ENCODE measurements around the gene TPM3.
"Not testable (repeated sequence)": the region's sequence is repeated elsewhere in the genome, so short reads cannot be mapped to it uniquely, and the experiment has no call there.

Gene TPM3

GRCh38 chr1:154191990-154192461 is at the start of gene TPM3:
TSS of gene TPM3 (minus strand) at chr1:154192100. CDS start at chr1:154192018, 82 bp downstream.
- TF ChIP-seq CTCF (IDR thresholded peaks at IDR 0.05; ENCODE audit: low read depth, low read length, missing control alignments): no peak
- DNase-seq (ENCODE audit: low read depth): no peak
- no peak within 1 kb of the TSS for H3K4me3 ChIP-seq (ENCODE audit: low read depth, low read length)

GRCh38 chr1:154240294-154240833 is 48.5 kb upstream of the TPM3 start:
- no peak for TF ChIP-seq CTCF (IDR thresholded peaks at IDR 0.05; ENCODE audit: low read depth, low read length, missing control alignments)

GRCh38 chr1:154239491-154239890 is 47.6 kb upstream of the TPM3 start:
- H3K4me3 ChIP-seq (ENCODE audit: low read depth, low read length): no peak overlapping the region
- DNase-seq (ENCODE audit: low read depth): no peak
- no peak for TF ChIP-seq CTCF (IDR thresholded peaks at IDR 0.05; ENCODE audit: low read depth, low read length, missing control alignments)

More at GRCh38 chr1:154240294-154240833, 48.5 kb upstream of the TPM3 start:
- no peak overlapping the region for H3K4me3 ChIP-seq (ENCODE audit: low read depth, low read length)
- no peak for DNase-seq (ENCODE audit: low read depth)

GRCh38 chr1:154237880-154238506 is 46.1 kb upstream of the TPM3 start:
- DNase-seq (ENCODE audit: low read depth): no peak
- no peak for TF ChIP-seq CTCF (IDR thresholded peaks at IDR 0.05; ENCODE audit: low read depth, low read length, missing control alignments)
- H3K4me3 ChIP-seq (ENCODE audit: low read depth, low read length): no peak overlapping the region

GRCh38 chr1:154237435-154237834 is 45.5 kb upstream of the TPM3 start:
- no peak for TF ChIP-seq CTCF (IDR thresholded peaks at IDR 0.05; ENCODE audit: low read depth, low read length, missing control alignments)
- no peak overlapping the region for H3K4me3 ChIP-seq (ENCODE audit: low read depth, low read length)
- no peak for DNase-seq (ENCODE audit: low read depth)

GRCh38 chr1:154236855-154237254 is 45.0 kb upstream of the TPM3 start:
- no peak for TF ChIP-seq CTCF (IDR thresholded peaks at IDR 0.05; ENCODE audit: low read depth, low read length, missing control alignments)
- no peak overlapping the region for H3K4me3 ChIP-seq (ENCODE audit: low read depth, low read length)
- DNase-seq (ENCODE audit: low read depth): no peak

- not testable (repeated sequence) for DNase-seq (ENCODE audit: low read depth); H3K4me3 ChIP-seq (ENCODE audit: low read depth, low read length)
Measured at GRCh38 chr1:154233127-154233526, 41.2 kb upstream of the TPM3 start.

GRCh38 chr1:154231112-154231511 is 39.2 kb upstream of the TPM3 start:
- not testable (repeated sequence) for H3K4me3 ChIP-seq (ENCODE audit: low read depth, low read length); DNase-seq (ENCODE audit: low read depth)
